Measurements from ENCODE around the gene PIK3CB.
"Not testable (repeated sequence)": the region's sequence is repeated elsewhere in the genome, so short reads cannot be mapped to it uniquely, and the experiment has no call there.

PIK3CB gene

DNA sequence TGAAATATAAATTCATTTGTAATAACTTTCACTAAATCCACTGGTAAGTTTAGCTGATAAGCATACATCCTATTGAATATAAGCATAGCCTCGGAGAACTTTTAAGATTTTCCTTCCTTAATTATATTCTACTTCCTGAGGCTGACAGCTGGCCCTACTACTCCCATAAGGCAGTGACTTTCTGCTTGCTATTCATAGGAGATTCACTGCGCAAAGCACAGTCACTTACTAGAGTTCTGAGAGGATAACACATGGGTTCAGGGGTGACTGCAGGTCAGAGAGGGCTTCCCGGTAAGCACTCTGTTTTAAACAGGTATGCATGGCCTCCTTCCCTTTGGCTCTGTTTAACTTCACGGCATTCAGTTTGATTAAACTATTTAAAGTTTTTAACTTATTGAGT, 150.3 kb downstream of the PIK3CB start:
- DNase-seq (ENCODE audit: low read depth in 1 of 2, low spot score in 1 of 2): no peak

DNA sequence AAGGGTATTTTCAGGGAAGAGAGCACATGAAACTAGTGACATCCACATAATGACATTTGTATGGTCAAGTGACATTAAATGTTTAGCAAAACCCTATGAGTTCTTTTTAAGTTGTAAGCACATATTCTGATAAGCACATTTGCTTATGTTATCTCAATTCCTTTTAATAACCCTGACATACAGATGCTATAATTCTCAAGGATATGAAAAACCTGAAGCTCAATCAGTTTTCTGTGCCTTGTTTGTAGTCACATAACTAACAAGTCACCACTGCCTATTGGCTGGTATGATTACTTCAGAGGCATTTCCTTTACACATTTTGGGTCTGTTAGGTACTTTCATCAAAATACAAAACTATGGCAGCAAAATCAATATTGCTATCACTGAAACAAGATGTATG, 152.1 kb downstream of the PIK3CB start:
- DNase-seq (ENCODE audit: low read depth in 1 of 2, low spot score in 1 of 2): no peak

- no peak for DNase-seq (ENCODE audit: low read depth in 1 of 2, low spot score in 1 of 2)
Measured at GRCh38 chr3:138681463-138682220, 153.1 kb downstream of the PIK3CB start.

- not testable (repeated sequence) for DNase-seq (ENCODE audit: low read depth in 1 of 2, low spot score in 1 of 2)
Measured at GRCh38 chr3:138680974-138681373, 153.8 kb downstream of the PIK3CB start.

DNA sequence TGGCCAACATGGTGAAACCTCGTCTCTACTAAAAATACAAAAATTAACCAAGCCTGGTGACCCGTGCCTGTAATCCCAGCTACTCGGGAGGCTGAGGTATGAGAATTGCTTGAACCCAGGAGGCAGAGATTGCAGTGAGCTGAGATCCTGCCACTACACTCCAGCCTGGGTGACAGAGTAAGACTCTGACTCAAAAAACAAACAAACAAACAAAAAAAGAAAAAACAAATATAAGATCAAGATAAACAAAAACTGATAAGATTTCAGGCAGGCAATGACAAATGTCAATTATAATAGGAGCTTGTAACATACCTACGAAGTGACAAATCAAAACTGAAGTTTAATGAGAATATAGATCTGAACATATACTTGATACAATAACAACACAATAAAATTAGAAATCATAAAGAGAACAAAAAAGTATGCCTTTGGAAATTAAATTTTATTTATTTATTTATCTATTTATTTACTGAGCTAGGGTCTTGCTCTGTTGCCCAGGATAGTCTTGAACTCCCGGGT, 155.8 kb downstream of the PIK3CB start:
- no peak for DNase-seq (ENCODE audit: low read depth in 1 of 2, low spot score in 1 of 2)

- no peak for DNase-seq (ENCODE audit: low read depth in 1 of 2, low spot score in 1 of 2)
Measured at GRCh38 chr3:138678086-138678485, 156.6 kb downstream of the PIK3CB start.

- no peak for DNase-seq (ENCODE audit: low read depth in 1 of 2, low spot score in 1 of 2)
Measured at GRCh38 chr3:138675393-138675792, 159.3 kb downstream of the PIK3CB start.

DNA sequence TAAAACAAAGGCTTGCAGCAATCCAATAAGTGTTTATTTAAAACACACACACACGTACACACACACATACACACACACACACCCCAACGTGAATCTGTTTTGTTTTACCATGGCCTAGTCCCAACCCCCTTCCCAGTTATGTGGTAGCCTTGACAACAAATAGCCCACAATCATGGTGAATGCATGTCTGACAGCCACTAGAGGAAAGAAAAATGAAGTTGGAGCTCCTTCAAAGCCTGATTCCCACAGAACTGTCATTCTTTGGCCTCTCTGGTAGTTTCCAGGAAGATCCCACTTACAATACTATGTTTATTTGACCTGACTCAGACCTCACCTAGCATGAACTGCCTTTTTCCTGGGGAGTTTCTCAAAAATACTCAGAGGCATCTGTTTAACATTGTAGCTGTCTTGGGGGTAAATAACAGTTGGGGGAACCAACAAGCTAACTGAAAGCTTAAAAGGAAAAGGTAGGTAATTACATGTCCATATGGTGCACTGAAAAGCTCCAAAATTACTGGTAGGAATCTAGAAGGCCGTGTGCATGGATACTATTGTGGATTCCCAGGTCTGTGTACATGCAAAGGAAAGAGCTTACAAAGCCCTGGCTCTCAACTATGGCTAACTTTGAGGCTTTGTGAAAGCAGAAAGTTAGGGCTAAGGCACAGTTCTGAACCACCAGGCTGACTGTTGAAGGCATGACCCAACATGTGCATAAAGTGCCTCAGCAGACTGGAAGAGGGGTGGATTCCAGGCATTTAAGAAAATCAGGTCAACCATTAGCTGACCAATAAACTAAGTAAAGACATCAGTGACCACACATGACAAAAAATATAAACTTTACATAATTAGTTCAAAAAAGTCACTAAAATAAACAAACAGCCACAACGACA, 160.8 kb downstream of the PIK3CB start:
- DNase-seq (ENCODE audit: low read depth in 1 of 2, low spot score in 1 of 2): no peak

GRCh38 chr3:138670407-138670806, 164.3 kb downstream of the PIK3CB start:
- no peak for DNase-seq (ENCODE audit: low read depth in 1 of 2, low spot score in 1 of 2)

DNA sequence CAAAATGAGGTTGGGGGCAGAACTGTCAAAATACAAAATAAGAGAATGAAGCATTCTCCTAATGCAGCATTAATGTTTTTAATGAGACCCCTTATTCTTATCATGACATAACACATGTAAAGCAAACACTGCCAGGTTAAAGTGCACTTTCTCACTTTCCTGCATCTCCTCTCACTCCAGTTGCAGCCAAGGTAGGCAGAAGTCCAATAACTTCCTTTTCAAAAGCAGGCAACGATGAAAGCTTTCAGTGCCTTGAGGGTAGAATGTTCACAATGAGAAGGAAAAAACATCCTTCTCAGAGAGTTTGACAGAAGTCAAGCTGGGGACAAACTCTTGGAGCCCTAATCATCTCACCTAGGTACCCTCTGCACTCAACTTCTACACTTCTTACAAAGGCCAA, 166.6 kb downstream of the PIK3CB start:
- no peak for DNase-seq (ENCODE audit: low read depth in 1 of 2, low spot score in 1 of 2)

DNA sequence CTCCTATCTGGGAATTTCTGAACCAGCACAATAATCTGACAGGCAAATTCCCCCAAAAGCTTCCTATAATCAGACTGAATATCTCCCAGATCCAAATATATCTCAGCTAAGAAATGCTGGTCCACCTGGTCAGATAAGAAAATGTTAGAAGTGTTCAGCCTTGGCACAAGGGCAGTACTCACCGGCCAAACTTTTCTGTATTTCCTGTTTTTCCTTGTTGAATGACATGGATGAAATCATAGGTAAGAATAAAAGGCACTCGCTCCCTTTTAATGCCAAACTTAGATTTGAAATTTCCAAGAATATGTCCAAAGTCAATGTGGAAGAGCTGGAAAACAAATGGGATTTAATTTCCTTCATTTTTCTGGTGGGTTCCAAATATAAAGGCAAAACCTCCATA, 177.2 kb downstream of the PIK3CB start:
- DNase-seq (ENCODE audit: low read depth in 1 of 2, low spot score in 1 of 2): no peak

DNA sequence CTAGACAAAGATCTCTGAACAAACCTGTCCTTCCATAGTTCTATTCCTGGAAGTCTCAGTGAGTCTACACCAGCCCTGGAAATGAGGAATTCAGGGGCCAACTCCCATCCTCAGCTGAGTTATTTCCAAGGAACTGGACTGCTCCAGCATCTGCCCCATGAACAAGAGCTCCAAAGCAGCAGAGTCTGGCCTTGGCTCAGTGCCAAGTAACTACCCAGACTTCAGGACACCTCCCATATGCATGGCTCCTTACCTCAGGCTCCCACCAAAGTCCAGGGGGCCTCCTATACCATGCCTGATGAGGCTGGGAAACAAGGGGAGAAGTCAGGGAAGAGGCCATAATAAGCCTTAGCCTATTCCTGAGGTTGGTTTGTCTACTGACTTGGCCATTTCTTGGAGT, 181.2 kb downstream of the PIK3CB start:
- DNase-seq (ENCODE audit: low read depth in 1 of 2, low spot score in 1 of 2): no peak

- DNase-seq (ENCODE audit: low read depth in 1 of 2, low spot score in 1 of 2): no peak
Measured at GRCh38 chr3:138649134-138649533, 185.6 kb downstream of the PIK3CB start.

DNA sequence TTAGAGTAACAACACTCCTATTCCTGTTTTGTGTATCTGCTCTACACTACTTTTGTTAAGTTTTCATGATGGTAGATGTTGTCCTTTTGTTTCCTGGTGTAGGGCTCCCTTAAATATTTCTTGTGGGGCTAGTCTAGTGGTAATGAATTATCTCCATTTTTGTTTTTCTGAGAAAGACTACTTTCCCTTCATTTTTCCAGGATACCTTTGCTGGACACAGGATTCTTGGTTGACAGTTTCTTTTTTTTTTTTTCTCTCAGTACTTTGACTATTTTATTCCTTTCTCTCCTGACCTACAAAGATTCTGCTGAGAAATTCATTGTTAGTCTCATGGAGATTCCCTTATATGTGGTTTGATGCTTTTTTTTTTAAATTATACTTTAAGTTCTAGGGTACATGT, 188.2 kb downstream of the PIK3CB start:
- DNase-seq (ENCODE audit: low read depth in 1 of 2, low spot score in 1 of 2): no peak

GRCh38 chr3:138646008-138646407, 188.7 kb downstream of the PIK3CB start:
- no peak for DNase-seq (ENCODE audit: low read depth in 1 of 2, low spot score in 1 of 2)

DNA sequence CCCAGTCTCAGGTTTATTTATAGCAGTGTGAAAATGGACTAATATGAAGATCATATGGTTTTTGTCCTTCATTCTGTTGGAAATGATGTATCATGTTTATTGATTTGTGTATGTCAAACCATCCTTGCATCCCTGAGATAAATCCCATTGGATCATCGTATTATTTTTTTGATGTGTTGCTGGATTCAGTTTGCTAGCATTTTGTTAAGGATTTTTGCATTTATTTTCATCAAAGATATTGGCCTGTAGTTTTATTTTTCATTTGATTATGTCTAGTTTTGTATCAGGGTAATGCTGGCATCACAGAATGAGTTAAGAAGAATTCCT, 191.8 kb downstream of the PIK3CB start:
- no peak for DNase-seq (ENCODE audit: low read depth in 1 of 2, low spot score in 1 of 2)

GRCh38 chr3:138642226-138642926, 192.4 kb downstream of the PIK3CB start:
- no peak for DNase-seq (ENCODE audit: low read depth in 1 of 2, low spot score in 1 of 2)

DNA sequence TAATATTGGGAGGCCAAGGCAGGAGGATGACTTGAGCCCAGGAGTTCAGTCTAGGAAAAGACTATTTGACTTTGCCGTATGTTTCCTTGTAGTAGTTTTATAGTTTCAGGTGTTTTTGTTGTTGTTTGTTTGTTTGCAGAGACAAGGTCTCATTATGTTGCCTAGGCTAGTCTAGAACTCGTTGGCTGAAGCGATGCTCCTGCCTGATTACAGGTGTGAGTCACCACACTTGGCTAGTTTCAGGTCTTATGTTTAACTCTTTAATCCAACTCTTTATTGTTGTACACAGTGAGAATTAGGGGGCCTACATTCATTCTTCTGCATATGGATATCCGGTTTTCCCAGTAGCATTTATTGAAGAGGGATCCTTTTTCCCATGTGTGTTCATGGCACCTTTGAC, 194.2 kb downstream of the PIK3CB start:
- no peak for DNase-seq (ENCODE audit: low read depth in 1 of 2, low spot score in 1 of 2)

DNA sequence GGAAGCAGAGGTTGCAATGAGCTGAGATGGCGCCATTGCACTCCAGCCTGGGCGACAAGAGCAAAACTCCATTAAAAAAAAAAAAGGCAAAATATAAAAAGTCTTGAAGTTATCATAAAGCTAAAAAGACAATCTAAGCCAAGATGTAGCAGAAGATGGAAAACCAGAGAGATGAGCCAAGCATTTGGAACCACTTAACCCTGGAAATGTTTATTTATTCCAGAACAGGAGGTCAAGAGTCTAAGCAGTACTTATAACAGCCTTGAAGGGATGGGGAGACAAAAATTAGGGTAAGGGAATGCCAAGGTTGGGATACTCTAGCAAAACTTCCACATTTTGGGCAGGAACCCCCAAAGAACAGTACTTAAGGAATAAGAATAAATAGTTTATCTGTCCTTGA, 196.1 kb downstream of the PIK3CB start:
- no peak for DNase-seq (ENCODE audit: low read depth in 1 of 2, low spot score in 1 of 2)

DNA sequence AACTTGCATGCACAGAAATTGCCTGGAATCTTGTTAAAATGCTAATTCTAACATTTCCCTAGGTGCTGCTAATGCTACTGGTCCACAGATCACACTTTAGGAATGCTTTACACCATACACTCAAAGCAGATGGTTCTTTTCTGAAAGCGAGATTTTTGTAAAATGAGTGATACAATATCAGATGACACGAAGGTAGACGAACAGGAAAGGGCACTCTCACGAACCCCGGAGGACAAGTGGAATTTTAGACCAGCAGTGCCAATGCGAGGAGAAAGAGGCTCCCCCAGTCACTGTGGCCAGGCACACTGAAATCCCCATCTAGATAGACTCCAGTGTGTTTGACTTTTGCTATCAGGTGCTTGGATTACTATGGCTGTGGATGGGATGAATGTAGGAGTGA, 205.2 kb downstream of the PIK3CB start:
- no peak for DNase-seq (ENCODE audit: low read depth in 1 of 2, low spot score in 1 of 2)

GRCh38 chr3:138625707-138626365, 208.9 kb downstream of the PIK3CB start:
- no peak for DNase-seq (ENCODE audit: low read depth in 1 of 2, low spot score in 1 of 2)
